ENCODE data around the gene CASKIN1.

Gene CASKIN1, protein sequence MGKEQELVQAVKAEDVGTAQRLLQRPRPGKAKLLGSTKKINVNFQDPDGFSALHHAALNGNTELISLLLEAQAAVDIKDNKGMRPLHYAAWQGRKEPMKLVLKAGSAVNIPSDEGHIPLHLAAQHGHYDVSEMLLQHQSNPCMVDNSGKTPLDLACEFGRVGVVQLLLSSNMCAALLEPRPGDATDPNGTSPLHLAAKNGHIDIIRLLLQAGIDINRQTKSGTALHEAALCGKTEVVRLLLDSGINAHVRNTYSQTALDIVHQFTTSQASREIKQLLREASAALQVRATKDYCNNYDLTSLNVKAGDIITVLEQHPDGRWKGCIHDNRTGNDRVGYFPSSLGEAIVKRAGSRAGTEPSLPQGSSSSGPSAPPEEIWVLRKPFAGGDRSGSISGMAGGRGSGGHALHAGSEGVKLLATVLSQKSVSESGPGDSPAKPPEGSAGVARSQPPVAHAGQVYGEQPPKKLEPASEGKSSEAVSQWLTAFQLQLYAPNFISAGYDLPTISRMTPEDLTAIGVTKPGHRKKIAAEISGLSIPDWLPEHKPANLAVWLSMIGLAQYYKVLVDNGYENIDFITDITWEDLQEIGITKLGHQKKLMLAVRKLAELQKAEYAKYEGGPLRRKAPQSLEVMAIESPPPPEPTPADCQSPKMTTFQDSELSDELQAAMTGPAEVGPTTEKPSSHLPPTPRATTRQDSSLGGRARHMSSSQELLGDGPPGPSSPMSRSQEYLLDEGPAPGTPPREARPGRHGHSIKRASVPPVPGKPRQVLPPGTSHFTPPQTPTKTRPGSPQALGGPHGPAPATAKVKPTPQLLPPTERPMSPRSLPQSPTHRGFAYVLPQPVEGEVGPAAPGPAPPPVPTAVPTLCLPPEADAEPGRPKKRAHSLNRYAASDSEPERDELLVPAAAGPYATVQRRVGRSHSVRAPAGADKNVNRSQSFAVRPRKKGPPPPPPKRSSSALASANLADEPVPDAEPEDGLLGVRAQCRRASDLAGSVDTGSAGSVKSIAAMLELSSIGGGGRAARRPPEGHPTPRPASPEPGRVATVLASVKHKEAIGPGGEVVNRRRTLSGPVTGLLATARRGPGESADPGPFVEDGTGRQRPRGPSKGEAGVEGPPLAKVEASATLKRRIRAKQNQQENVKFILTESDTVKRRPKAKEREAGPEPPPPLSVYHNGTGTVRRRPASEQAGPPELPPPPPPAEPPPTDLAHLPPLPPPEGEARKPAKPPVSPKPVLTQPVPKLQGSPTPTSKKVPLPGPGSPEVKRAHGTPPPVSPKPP (N-terminal part only)

DNA sequence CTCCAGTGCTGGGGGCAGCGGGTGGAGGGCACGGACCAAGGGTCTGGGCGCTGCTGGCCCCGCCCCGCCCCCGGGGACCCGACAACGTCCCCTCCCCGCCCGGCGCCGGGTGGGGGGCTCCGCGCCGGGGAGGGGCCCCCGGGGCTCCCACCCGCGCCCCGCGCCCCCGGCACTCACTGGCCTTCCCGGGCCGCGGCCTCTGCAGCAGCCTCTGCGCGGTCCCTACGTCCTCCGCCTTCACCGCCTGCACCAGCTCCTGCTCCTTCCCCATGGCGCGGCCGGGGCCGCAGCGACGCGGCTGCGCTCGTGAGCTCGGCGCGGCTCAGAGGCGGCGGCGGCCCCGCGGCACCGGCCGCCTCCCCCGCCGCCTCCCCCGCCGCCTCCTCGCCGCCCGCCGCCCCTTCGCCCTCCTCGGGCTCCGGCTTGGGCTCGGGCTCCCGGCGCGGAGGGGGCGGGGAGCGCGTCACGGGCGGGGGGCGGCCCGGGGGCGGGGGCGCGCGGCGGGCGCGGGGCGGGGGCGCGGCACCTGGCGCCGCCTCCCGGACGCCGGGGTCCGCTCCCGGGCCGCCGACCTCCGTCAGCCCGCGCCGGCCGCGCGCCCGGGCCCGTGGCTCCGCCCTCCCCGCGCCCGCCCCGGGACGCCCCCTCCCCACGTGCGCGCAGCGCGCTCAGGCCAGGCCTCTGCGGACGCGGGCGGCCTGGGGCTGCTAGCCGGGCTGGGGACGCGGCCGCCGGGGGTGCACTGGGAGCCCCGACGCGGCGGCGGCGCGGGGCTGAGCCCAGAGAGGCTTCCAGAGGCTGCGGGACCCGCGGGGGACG lies at the start of gene CASKIN1:
Gene CASKIN1, minus strand, starts transcription at position 444 of the 819 bp plus-strand sequence. Its CDS starts 173 bp downstream, at position 271.
- H3K4me3 ChIP-seq (ENCODE audit: low read depth, low read length): peak within 1 kb of the TSS; percentile 32
- no peak for TF ChIP-seq CTCF (conservative IDR thresholded peaks at IDR 0.05; ENCODE audit: low read depth, low read length)
- DNase-seq (ENCODE audit: low read depth): peak; percentile 17

- no peak for DNase-seq (ENCODE audit: low read depth)
- H3K4me3 ChIP-seq (ENCODE audit: low read depth, low read length): no peak overlapping the region
- no peak for TF ChIP-seq CTCF (conservative IDR thresholded peaks at IDR 0.05; ENCODE audit: low read depth, low read length)
Observed at GRCh38 chr16:2244926-2245795, 48.8 kb upstream of the CASKIN1 start.

GRCh38 chr16:2244301-2244700 lies 47.9 kb upstream of the CASKIN1 start:
- no peak for DNase-seq (ENCODE audit: low read depth)
- no peak overlapping the region for H3K4me3 ChIP-seq (ENCODE audit: low read depth, low read length)
- TF ChIP-seq CTCF (conservative IDR thresholded peaks at IDR 0.05; ENCODE audit: low read depth, low read length): no peak

DNA sequence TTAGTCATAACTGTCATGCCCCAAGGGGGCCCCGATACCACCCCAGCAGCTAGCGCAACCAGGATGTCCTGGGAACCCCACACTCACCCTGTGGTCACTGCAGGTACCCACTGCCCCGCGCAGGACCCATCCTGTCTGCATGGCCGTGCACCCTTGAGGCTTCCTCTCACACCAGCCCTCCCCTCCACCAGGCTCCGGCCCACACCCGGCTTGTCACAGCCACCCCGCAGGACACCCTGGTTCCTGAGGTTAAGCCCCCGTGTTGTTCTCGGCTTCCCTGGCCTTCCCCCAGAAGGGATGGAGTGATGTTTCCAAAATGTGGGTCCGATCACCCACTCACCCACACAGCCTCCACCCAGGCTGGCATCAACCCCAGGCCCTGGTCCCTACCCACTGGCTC lies 47.4 kb upstream of the CASKIN1 start:
- no peak overlapping the region for H3K4me3 ChIP-seq (ENCODE audit: low read depth, low read length)
- DNase-seq (ENCODE audit: low read depth): no peak
- no peak for TF ChIP-seq CTCF (conservative IDR thresholded peaks at IDR 0.05; ENCODE audit: low read depth, low read length)

GRCh38 chr16:2243031-2243528 lies 46.7 kb upstream of the CASKIN1 start:
- no peak overlapping the region for H3K4me3 ChIP-seq (ENCODE audit: low read depth, low read length)
- no peak for TF ChIP-seq CTCF (conservative IDR thresholded peaks at IDR 0.05; ENCODE audit: low read depth, low read length)
- DNase-seq (ENCODE audit: low read depth): no peak

Measured in choroid plexus epithelial cell (primary cell).